Tibial nerve (tissue), 4 donors: ENCODE results near the gene HIPK3.

Experiments used
- EP300 ChIP-seq, 2 donors: sonication (generic); formaldehyde crosslinking; IDR thresholded peaks; one replicate each; pipeline ENCODE4 v1.6.1; 2017; ENCODE audit warnings: antibody characterized with exemption in 2 of 2, mild to moderate bottlenecking in 1 of 2
- POLR2A ChIP-seq, 2 donors: fragments of 450-650 bp; IDR thresholded peaks; one replicate each; pipeline ENCODE4 v1.6.1; 2017; ENCODE audit warnings: antibody characterized with exemption in 2 of 2, mild to moderate bottlenecking in 2 of 2, moderate library complexity in 2 of 2
- TF ChIP-seq, protein P1 (sequence below), 5 experiments: fragments of 200-600 bp in 3 of 5; fragments of 450-650 bp in 2 of 5; sonication (generic) in 3 of 5; IDR thresholded peaks; one replicate each; pipeline ENCODE4 v1.5.1; 2016 to 2019; ENCODE audit warnings: antibody characterized with exemption in 5 of 5, mild to moderate bottlenecking in 3 of 5, moderate library complexity in 2 of 5

DNA sequence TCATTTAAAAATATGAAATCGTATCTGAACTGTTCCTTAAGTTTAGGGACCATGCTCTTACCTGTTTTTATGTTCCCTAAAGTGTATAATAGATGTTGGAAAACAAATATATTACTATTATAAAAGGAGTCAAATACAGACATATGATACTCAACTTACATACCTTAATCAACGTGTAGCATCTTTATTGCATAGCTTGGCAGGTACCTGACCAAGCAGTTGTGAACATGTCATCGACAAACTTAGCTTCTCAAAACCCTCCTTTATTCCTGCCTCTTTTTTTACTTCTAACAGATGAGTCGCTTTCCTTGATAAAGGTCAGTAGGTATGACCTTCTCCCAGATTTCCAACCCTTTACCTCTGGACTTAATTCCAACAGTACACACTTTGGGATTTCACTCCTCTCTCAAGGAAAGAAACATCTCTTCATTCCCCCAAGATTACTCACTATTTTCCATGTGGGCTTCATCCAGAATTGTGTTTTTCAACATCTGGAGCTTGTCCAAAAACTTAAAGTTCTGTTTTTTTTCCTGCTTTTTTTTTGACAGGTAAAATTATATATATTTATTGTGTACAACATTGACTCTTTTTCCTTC, 11.9 kb downstream of the HIPK3 start:
- TF ChIP-seq, protein P1, sequence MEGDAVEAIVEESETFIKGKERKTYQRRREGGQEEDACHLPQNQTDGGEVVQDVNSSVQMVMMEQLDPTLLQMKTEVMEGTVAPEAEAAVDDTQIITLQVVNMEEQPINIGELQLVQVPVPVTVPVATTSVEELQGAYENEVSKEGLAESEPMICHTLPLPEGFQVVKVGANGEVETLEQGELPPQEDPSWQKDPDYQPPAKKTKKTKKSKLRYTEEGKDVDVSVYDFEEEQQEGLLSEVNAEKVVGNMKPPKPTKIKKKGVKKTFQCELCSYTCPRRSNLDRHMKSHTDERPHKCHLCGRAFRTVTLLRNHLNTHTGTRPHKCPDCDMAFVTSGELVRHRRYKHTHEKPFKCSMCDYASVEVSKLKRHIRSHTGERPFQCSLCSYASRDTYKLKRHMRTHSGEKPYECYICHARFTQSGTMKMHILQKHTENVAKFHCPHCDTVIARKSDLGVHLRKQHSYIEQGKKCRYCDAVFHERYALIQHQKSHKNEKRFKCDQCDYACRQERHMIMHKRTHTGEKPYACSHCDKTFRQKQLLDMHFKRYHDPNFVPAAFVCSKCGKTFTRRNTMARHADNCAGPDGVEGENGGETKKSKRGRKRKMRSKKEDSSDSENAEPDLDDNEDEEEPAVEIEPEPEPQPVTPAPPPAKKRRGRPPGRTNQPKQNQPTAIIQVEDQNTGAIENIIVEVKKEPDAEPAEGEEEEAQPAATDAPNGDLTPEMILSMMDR (IDR thresholded peaks at IDR 0.05) = no peak
- TF ChIP-seq EP300 (IDR thresholded peaks at IDR 0.05) = no peak
- no peak for TF ChIP-seq POLR2A (IDR thresholded peaks at IDR 0.05)
